22Rv1 (cell line): ENCODE measurements around the gene LRCH1.

Source experiments
- H3K27ac ChIP-seq: fragments of 450-650 bp; 2 replicates; pipeline ENCODE4 v1.5.1; 2017
- ZFX ChIP-seq: fragments of 450-650 bp; IDR thresholded peaks from 2 replicates; pipeline ENCODE4 v1.6.1; 2017; ENCODE audit warnings: antibody characterized with exemption, borderline replicate concordance
- TF ChIP-seq, protein P1 (sequence below): fragments of 450-650 bp; IDR thresholded peaks from 2 replicates; pipeline ENCODE4 v1.5.1; 2017; ENCODE audit warnings: mild to moderate bottlenecking

LRCH1 gene

GRCh38 chr13:46621792-46622629 lies 69.0 kb downstream of the LRCH1 start:
- TF ChIP-seq, protein P1, sequence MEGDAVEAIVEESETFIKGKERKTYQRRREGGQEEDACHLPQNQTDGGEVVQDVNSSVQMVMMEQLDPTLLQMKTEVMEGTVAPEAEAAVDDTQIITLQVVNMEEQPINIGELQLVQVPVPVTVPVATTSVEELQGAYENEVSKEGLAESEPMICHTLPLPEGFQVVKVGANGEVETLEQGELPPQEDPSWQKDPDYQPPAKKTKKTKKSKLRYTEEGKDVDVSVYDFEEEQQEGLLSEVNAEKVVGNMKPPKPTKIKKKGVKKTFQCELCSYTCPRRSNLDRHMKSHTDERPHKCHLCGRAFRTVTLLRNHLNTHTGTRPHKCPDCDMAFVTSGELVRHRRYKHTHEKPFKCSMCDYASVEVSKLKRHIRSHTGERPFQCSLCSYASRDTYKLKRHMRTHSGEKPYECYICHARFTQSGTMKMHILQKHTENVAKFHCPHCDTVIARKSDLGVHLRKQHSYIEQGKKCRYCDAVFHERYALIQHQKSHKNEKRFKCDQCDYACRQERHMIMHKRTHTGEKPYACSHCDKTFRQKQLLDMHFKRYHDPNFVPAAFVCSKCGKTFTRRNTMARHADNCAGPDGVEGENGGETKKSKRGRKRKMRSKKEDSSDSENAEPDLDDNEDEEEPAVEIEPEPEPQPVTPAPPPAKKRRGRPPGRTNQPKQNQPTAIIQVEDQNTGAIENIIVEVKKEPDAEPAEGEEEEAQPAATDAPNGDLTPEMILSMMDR = no peak
- no peak for TF ChIP-seq ZFX
- no peak overlapping the region for H3K27ac ChIP-seq

- TF ChIP-seq, protein P1 = no peak
- no peak overlapping the region for H3K27ac ChIP-seq
Measured at GRCh38 chr13:46622630-46623256, 69.8 kb downstream of the LRCH1 start.

DNA sequence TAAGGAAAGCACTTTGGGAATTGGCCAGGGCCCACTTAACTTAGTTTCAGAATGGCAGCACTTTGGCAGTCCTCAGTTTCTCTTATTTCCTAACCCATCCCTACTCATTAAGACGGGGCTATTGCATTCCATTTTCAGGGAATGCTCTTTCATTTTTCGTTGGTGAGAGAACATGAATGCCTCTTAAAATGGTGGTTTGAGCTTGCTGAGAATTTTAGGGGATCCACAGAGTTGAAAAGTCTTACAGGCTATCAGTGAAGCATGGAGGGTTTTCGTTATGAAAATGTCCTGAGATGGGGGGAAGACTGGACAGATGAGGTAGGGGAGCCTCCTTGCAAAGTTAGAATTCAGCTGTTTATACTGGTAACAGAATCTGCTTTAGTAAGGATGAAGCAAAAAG lies 71.4 kb downstream of the LRCH1 start:
- TF ChIP-seq ZFX = no peak
- TF ChIP-seq, protein P1 = no peak
- H3K27ac ChIP-seq = no peak overlapping the region

DNA sequence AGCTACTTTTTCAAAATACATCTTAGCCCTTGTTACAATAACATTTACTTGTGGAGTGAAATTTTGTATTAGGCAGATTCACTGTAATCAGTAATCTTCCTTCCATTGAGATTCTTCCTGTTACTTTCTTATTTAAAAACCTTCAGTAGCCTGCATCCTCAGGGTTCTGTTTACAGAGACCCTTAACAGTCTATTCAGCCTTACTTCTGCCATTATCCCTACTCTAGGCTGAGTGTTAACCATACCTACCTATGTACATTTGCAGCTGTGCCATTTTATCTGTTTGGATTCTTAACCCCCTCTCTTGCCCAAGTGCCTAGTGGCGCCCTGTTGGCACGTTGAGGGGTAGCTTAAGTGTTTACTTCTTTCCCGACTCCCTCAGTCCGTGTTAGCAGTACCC lies 71.9 kb downstream of the LRCH1 start:
- H3K27ac ChIP-seq = no peak overlapping the region
- TF ChIP-seq ZFX = no peak
- TF ChIP-seq, protein P1 = no peak

- H3K27ac ChIP-seq = no peak overlapping the region
- TF ChIP-seq, protein P1 = no peak
- no peak for TF ChIP-seq ZFX
Measured at GRCh38 chr13:46627462-46627861, 74.5 kb downstream of the LRCH1 start.

GRCh38 chr13:46628622-46629365 lies 75.8 kb downstream of the LRCH1 start:
- TF ChIP-seq, protein P1 = no peak
- no peak for TF ChIP-seq ZFX
- no peak overlapping the region for H3K27ac ChIP-seq
